A673 (cell line): ENCODE measurements around the gene MINDY4.

Source experiments
- EZH2 ChIP-seq: fragments of 200-600 bp; sonication (generic); IDR thresholded peaks from 2 replicates; pipeline ENCODE4 v1.6.1; 2017; ENCODE audit warnings: borderline replicate concordance, low read depth, mild to moderate bottlenecking, mixed read lengths, antibody characterized with exemption, low read length; ENCODE audit not compliant: poor library complexity, severe bottlenecking
- TF ChIP-seq, protein P1 (sequence below): fragments of 300-800, 200-600 bp; sonication (generic); conservative IDR thresholded peaks from 2 replicates; pipeline ENCODE4 v1.5.1; 2017; ENCODE audit warnings: low read depth, mild to moderate bottlenecking, antibody characterized with exemption, low read length, moderate library complexity, mixed read lengths

GRCh38 chr7:30743371-30744074 lies 27.7 kb upstream of the MINDY4 start:
- no peak for TF ChIP-seq EZH2
- TF ChIP-seq, protein P1, sequence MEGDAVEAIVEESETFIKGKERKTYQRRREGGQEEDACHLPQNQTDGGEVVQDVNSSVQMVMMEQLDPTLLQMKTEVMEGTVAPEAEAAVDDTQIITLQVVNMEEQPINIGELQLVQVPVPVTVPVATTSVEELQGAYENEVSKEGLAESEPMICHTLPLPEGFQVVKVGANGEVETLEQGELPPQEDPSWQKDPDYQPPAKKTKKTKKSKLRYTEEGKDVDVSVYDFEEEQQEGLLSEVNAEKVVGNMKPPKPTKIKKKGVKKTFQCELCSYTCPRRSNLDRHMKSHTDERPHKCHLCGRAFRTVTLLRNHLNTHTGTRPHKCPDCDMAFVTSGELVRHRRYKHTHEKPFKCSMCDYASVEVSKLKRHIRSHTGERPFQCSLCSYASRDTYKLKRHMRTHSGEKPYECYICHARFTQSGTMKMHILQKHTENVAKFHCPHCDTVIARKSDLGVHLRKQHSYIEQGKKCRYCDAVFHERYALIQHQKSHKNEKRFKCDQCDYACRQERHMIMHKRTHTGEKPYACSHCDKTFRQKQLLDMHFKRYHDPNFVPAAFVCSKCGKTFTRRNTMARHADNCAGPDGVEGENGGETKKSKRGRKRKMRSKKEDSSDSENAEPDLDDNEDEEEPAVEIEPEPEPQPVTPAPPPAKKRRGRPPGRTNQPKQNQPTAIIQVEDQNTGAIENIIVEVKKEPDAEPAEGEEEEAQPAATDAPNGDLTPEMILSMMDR: no peak
